Melanocyte of skin (primary cell): Measurements from ENCODE around the gene CALHM4. TPM values are rescaled to one million over a fixed set of nuclear protein-coding genes. Genes with fewer than 3 reads are reported as not detected.

Experiments
- total RNA-seq, 2 donors: library from RNA; depleted of rRNA; stranded (reverse); fragments of >200 nt; gene quantifications; 2 replicates each; pipeline ENCODE4 v1.2.3, GENCODE V29; 2012

Gene CALHM4
- under 1 TPM in 1 of 2 donors, not detected in 1; under 0.01 TPM for total RNA-seq

GRCh38 chr6:116553451-116553850 is at the start of gene CALHM4:
Gene CALHM4, plus strand, starts transcription at chr6:116553751. Its CDS starts 43 bp downstream, at chr6:116553794.

GRCh38 chr6:116511424-116512110 is 42.0 kb upstream of the CALHM4 start, which contains the start of gene CALHM5:
Gene CALHM5, plus strand, starts transcription at chr6:116511639. Its CDS starts 58 bp downstream, at chr6:116511697.

GRCh38 chr6:116545651-116546050 is 7.9 kb upstream of the CALHM4 start, which contains the start of gene TRAPPC3L:
Gene TRAPPC3L, minus strand, starts transcription at chr6:116545684. Its CDS starts 170 bp downstream, at chr6:116545514.

GRCh38 chr6:116570856-116571682 is 17.5 kb downstream of the CALHM4 start, which contains the start of gene RWDD1:
Gene RWDD1, plus strand, starts transcription at chr6:116571504. Its CDS starts 79 bp downstream, at chr6:116571583.

Other genes with a start within 250 kb of the CALHM4 start
- gene DSE, start 182.8 kb upstream of the CALHM4 start, total RNA-seq = 10 to 100 TPM in 1 of 2 donors, 1 to 10 TPM in 1; 8.7 to 11.7 TPM
- under 1 TPM; 0.34 to 1.00 TPM for gene CALHM6, start 92.4 kb upstream of the CALHM4 start, total RNA-seq
- gene CALHM5, start 42.1 kb upstream of the CALHM4 start, total RNA-seq = under 1 TPM; 0.34 to 0.67 TPM
- gene TRAPPC3L, start 8.1 kb upstream of the CALHM4 start, total RNA-seq = under 1 TPM in 1 of 2 donors, not detected in 1; under 0.01 TPM
- gene RWDD1, start 17.8 kb downstream of the CALHM4 start, total RNA-seq = 10 to 100 TPM; 26.5 to 31.6 TPM
- under 1 TPM; under 0.01 to 0.34 TPM for gene RSPH4A, start 62.7 kb downstream of the CALHM4 start, total RNA-seq
- 10 to 100 TPM; 11.7 to 15.7 TPM for gene ZUP1, start 115.0 kb downstream of the CALHM4 start, total RNA-seq
- gene KPNA5, start 127.5 kb downstream of the CALHM4 start, total RNA-seq = 1 to 10 TPM; 4.3 to 6.9 TPM
- under 1 TPM in 1 of 2 donors, not detected in 1; under 0.01 TPM for gene FAM162B, start 212.0 kb downstream of the CALHM4 start, total RNA-seq